Bronchial epithelial cell (primary cell): ENCODE results near the gene CUZD1. TPM values are rescaled to one million over a fixed set of nuclear protein-coding genes. Genes with fewer than 3 reads are reported as not detected.

ENCODE experiments used
- DNase-seq: peaks from one replicate; pipeline ENCODE4 v3.0.0-alpha.2; 2010; ENCODE audit warnings: low read depth
- FAIRE-seq: peaks from 2 replicates; lab custom pipeline; 2011; peaks lifted over from hg19 to GRCh38; lab: Jason Lieb, UNC
- H3K27me3 ChIP-seq: 2 replicates; pipeline ENCODE4 v1.5.1; 2011; ENCODE audit warnings: low read length; ENCODE audit not compliant: control insufficient read depth, insufficient read depth
- H3K36me3 ChIP-seq: 2 replicates; pipeline ENCODE4 v1.5.1; 2011; ENCODE audit warnings: low read length; ENCODE audit not compliant: control insufficient read depth, insufficient read depth
- H3K4me3 ChIP-seq: 2 replicates; pipeline ENCODE4 v1.5.1; 2011; ENCODE audit warnings: mild to moderate bottlenecking, low read depth, low read length, control low read depth
- CTCF ChIP-seq: IDR thresholded peaks from 2 replicates; pipeline ENCODE4 v1.5.1; 2011; ENCODE audit warnings: mild to moderate bottlenecking, moderate library complexity, low read length, control low read depth, inconsistent platforms; ENCODE audit not compliant: insufficient read depth, severe bottlenecking
- total RNA-seq: library from RNA; depleted of rRNA; stranded (reverse); fragments of >200 nt; gene quantifications from 2 replicates; pipeline ENCODE4 v1.2.1, GENCODE V29; 2014

The CUZD1 gene
- total RNA-seq, 1 donor from 2014 or later, result 0.79 TPM

- no peak for TF ChIP-seq CTCF
- FAIRE-seq (no peak), DNase-seq (no peak)
- H3K27me3 ChIP-seq, result no peaks in the 10 kb centered on the region
- no peaks in the 10 kb centered on the region for H3K36me3 ChIP-seq
- H3K4me3 ChIP-seq, result no peak overlapping the region
Observed at GRCh38 chr10:122841569-122841968, 4.1 kb downstream of the CUZD1 start.

DNA sequence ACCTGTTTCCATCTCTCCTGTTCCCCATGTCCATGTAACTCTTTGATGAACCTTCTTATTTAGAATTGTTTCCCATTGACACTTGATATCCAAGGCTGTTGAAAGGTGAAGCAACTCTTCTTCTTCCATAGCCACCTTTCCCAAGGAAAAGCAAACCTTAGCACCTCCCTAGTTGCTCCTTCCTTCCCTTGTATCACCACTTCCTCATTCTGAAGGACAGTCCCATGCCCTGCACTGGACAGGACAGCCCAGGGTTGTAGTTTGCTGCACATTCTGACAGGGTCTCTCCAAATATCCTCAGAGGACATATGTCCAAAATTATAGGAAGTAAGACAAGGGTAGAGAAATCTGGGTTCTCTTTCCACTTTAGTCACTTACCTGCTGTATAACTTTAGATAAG is 6.2 kb downstream of the CUZD1 start:
- no peak overlapping the region for H3K4me3 ChIP-seq
- no peaks in the 10 kb centered on the region for H3K36me3 ChIP-seq
- H3K27me3 ChIP-seq, result no peaks in the 10 kb centered on the region
- TF ChIP-seq CTCF, result no peak
- FAIRE-seq (no peak), DNase-seq (no peak)

- no peak overlapping the region for H3K4me3 ChIP-seq
- no peak for TF ChIP-seq CTCF
- FAIRE-seq (no peak), DNase-seq (no peak)
- no peaks in the 10 kb centered on the region for H3K36me3 ChIP-seq
- H3K27me3 ChIP-seq, result no peaks in the 10 kb centered on the region
Observed at GRCh38 chr10:122838880-122839279, 6.8 kb downstream of the CUZD1 start.

DNA sequence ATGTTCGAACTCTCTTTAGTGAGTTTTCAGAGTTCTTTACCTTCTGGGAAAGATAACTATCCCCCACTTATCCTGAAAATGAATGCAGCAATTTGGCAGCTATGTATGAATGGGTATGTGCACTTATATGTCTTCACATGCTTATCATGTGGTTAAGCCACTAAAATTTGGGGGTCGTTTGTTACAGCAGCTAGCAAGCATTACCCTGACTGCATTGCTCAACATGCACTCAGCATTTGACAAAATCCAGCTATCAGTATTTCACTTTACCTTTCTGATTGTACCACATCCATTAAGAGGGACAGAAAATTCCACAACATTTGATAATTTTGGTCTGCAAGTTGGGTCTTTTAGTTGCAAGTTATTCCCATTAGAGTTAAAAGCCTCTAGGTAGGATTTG is 9.7 kb downstream of the CUZD1 start:
- no peaks in the 10 kb centered on the region for H3K27me3 ChIP-seq
- H3K36me3 ChIP-seq, result no peaks in the 10 kb centered on the region
- FAIRE-seq (no peak), DNase-seq (no peak)
- TF ChIP-seq CTCF, result no peak
- H3K4me3 ChIP-seq, result no peak overlapping the region

- H3K36me3 ChIP-seq, result no peaks in the 10 kb centered on the region
- no peaks in the 10 kb centered on the region for H3K27me3 ChIP-seq
- H3K4me3 ChIP-seq, result no peak overlapping the region
- TF ChIP-seq CTCF, result no peak
- peak; percentile 56 for DNase-seq
- no peak for FAIRE-seq
Observed at GRCh38 chr10:122830965-122831353, 14.7 kb downstream of the CUZD1 start.

- no peaks in the 10 kb centered on the region for H3K36me3 ChIP-seq
- DNase-seq (no peak), FAIRE-seq (no peak)
- no peak for TF ChIP-seq CTCF
- H3K4me3 ChIP-seq, result no peak overlapping the region
- no peaks in the 10 kb centered on the region for H3K27me3 ChIP-seq
Observed at GRCh38 chr10:122830273-122830964, 15.2 kb downstream of the CUZD1 start.
